GM19240 (cell line): ENCODE measurements around the gene BATF.

Experiments
- DNase-seq: peaks from one replicate; pipeline ENCODE4 v3.0.0; 2011; ENCODE audit warnings: low spot score; ENCODE audit not compliant: insufficient read length

The BATF gene

GRCh38 chr14:75499084-75499875 lies 23.0 kb upstream of the BATF start:
- DNase-seq, result no peak

- DNase-seq, result no peak
Measured at GRCh38 chr14:75501080-75501479, 21.2 kb upstream of the BATF start.

DNA sequence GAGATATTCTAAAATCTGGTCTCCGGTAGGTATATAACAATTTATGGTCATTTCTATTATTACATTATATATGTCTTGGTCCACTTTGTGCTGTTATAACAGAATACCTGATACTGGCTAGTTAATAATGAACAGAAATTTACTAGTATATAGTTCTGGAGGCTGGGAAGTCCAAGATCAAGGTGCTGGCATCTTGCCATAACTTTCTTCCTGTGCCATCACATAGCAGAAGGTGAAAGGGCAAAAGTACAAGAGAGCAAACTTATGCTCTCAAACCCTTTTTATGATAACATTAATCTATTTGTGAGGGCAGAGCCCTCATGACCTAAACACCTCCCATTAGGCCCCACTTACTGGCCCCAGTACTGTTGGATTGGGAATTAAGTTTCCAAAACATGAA lies 17.9 kb upstream of the BATF start:
- no peak for DNase-seq

DNA sequence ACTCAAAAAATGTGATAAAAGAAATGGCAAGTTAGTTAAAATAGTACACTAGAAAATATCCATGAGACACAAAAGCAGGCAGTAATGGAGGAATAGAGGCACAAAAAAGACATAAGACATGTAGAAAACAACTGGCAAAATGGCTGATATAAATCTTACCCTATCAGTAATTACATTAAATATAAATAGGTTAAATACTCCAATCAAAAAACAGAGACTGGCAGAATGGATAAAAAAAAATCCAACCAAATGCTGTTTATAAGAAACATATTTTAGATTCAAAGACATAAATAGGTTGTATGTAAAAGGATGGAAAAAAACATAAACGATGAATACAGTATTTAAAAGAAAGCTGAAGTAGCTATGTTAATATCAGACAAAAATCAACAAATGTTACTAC lies 15.3 kb upstream of the BATF start:
- DNase-seq, result no peak

DNA sequence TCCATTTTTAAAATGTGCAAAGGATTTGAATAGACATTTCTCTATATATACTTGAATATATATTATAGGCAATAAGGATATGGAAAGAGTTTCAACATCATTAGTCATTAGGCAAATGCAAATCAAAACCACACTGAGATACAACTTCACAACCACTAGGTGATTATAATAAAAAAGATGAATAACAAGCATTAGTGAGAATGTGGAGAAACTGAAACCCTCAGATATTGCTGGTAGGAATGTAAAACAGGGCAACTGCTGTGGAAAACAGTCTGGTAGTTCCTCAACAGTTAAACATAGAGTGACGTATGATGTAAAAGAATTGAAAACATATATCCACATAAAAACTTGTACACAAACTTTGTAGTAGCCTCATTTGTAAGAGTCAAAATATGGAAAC lies 11.7 kb upstream of the BATF start:
- DNase-seq, result no peak

DNA sequence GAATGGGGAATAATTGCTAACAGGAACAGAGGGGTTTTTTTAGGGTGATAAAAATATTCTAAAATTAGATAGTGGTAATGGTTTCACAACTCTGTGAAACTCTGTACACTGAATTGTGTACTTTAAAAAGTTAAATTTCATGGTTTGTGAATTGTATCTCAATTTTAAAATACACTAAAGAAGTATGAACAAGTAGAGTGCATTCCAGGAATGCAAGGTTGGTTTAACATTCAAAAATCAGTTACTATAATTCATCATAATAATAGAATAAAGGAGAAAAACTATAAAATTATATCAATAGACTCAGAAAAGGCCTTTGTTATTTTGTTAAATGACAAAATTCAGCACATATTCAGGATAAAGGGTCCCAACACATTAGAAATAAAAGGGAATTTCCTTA lies 11.1 kb upstream of the BATF start:
- DNase-seq, result no peak

GRCh38 chr14:75513911-75514672 lies 8.2 kb upstream of the BATF start:
- DNase-seq, result no peak

DNA sequence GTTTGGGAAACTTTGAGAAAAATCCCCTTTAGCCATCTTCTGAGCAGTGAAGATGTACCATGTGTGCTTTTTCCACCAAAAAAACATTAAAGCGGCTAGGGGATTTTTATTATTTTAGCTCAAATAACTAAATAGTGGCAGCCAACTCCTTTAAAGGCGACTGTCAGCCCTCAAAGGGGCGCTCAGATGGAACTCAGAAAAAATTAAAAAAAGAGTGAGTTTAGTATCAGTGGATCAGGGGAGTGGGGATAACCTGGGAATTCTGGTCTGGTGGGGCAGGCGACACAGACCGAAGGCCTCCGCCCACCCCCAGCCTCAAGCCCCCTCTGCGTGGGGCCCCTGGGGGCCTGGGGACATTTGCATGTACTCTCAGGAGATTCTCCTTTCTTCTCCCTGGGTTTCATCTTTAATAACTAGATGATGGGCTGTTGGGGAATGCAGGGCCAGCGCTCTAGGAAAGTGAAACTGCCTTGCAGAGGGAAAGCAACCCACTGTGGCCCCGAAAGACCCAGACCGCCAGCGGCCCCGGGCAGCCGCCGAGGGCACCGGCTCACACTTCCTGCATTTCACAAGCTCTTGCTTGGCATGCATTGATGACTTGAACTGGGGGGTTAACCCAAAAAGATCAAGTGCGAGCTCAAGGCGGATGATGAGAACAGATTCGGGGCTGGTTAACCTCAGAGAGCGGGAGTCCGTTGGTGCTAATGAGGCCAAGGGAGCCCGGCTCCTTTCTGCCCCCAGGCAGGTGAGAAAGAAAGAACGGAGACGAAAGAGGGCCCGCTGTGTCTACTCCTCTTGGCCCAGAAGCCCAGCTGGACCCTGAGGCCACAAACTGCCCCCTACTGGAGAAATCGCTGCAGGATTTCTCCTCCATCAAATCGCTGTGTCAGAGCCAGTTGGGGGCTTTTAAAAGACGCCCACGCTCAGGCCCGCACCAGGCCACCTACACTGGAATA lies 7.3 kb upstream of the BATF start:
- no peak for DNase-seq

DNA sequence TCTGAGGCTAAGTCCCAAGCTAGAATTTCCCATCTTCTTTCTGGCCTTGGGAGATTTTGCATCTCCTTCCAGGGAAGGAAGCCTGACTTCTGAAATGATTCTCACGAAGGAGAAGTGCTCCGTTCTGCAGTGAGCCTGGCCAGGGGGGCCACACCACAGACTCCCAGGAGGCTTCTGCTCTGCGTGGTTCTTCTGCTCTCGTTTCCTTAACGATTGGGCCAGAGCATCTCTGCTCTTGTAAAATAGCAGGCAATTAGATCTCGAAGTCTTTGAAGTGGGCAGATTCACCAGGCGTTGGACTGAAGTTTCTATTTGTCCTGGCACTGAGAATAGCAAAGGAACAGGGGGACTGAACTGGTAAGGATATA lies 6.7 kb upstream of the BATF start:
- no peak for DNase-seq

DNA sequence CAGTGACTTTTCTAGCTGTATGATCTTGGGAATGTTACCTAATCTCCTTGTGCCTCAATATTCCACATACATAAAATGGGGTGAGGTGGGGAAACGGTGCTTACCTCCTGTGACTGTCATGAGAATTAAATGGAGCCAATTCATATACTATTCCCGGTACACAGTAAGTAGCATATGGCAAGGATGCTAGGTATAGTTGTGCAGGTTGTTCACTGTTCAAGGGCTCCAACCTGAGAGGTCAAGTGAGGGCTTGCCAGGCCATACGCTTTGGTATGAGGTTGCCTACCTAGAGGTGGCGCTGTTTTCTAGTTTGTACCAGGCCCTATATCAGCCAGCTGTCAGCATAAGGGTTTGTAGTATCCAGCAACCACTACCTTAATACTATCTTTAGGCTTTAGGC lies 3.6 kb upstream of the BATF start:
- DNase-seq, result no peak

- no peak for DNase-seq
Measured at GRCh38 chr14:75519394-75519793, 2.9 kb upstream of the BATF start.

DNA sequence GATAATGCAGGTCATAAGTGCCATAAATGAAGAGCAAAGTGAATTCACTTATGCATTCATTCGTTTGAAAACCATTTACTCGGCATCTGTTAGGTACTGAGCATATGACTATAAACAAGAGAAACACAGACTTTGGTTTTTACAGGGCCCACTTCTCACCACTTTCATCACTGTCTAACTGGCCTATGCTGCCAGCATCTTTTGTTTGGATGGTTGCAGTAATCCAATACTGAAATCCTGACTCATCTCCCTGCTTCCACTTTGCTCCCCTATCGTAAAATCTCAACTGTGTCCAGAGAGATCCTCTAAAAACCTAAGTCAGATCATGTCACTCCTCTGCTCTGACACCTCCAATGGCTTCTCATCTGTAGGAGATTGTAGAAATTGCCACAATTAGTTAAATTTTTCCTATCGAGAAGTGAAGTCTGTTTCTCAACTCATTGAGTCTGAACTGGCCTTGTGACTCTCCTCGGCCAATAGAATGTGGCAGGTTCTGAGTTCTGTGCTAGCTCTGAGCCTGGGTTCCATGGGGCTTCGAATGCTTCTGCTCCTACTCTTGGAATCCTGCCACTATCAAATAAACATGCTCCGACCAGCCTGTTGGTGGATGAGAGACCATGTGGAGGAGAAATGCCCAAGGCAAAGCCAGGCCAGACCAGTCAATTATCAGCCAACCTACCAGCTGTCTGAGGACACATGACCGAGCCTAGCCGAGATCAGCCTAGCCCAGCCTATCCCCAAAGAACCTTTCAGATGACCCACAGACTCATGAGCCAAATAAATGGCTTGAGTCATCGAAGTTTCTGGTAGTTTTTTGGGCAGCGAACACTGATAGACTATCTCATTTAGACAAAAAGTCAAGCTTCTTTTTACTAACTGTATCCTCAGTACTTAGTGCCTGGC lies 2.2 kb upstream of the BATF start:
- no peak for DNase-seq

- no peak for DNase-seq
Measured at GRCh38 chr14:75520852-75521251, 1.4 kb upstream of the BATF start.

- DNase-seq, result no peak
Measured at GRCh38 chr14:75521415-75522199, 662 bp upstream of the BATF start.

GRCh38 chr14:75522983-75523318 lies 682 bp downstream of the BATF start:
- no peak for DNase-seq

DNA sequence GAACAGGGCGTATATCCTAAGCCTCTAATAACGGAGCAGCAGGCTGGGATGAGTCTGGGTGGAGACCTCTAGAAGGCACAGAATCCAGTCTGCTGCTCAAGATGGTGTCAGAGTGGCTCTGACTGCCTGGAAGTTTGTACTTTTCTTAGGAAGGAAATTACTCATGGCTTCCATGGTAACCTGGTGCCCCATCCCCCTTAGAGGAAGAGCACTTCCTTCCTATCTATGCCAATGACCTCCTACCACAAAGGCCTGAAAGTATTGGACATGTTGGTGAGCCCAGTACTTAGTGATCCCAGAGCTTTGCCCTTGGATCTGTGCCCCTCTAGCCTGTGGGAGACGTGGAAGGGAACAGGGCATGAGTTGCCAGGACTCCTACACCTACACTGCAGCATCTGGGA lies 1.5 kb downstream of the BATF start:
- no peak for DNase-seq

- no peak for DNase-seq
Measured at GRCh38 chr14:75525969-75526368, 3.7 kb downstream of the BATF start.

DNA sequence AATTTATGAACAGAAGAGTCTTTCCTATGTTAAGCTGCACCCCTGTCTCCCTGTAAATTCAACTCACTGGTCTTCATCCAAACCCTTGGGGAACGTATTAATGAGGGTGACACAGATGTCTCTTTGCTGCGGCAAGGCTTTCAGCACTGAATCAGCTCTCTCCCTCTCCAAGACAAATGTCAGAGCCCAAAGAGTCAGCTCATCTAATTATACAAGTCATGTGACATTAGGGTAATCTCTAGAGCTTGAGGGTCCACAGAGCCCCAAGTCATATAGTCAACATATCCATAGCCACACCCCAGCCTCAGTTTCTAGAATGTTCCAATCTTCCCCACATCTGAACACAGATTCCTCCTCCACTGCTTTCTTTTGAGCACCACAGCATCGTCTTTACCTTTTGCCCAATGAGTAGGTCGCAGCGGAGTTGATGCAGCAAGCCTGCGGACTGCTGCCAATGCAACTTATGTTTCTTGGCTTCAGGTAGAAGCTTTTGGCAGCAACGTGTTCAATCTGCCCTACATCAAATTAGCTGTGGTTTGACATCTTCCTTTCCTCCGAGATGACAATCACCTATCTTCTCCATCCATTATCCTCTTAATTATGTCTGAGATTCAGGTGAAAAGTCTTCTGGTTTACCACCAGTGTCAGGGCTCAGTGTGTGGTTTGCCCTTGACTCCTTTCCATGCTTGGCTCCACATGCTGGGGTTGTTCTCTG lies 5.3 kb downstream of the BATF start:
- DNase-seq, result no peak

DNA sequence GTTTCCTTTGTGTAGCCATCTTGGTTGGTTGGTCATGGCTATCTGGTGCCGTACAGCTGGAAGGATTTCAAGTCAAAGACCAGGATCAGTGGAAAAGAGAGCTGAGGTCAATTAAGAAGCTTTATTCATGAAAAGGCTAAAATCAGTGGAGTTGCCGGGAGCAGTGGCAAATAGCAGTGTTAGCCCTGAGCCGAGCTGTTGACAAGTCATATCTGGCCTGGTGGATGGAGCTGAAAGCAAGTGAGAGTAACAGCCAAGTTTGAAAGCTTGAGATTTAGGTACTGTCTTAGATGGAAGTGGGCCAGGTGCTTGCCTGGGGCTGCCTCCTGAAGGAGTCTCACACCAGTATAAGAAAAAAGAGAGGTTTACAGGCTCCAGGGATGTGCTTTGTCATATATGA lies 9.0 kb downstream of the BATF start:
- DNase-seq, result no peak
